ENCODE data around the gene UGT1A10.
"Not testable (repeated sequence)": the region's sequence is repeated elsewhere in the genome, so short reads cannot be mapped to it uniquely, and the experiment has no call there.

UGT1A10 gene

DNA sequence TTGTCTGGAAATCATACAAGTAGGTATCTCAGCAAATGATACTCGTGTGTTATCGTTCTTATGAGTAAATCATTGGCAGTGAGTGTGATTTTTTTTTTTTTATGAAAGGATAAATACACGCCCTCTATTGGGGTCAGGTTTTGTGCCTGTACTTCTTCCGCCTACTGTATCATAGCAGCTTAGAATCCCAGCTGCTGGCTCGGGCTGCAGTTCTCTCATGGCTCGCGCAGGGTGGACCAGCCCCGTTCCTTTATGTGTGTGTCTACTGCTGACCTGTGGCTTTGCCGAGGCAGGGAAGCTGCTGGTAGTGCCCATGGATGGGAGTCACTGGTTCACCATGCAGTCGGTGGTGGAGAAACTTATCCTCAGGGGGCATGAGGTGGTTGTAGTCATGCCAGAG lies at the start of gene UGT1A10:
TSS of gene UGT1A10 (plus strand) at position 143 of the 400 bp plus-strand sequence. CDS start at position 218, 75 bp downstream.
- in situ Hi-C loops (cut with MboI; ENCODE audit: low pct_unique_long_range_greater_than_20kb, low sequenced_read_pairs, unreplicated experiment); DNase-seq (ENCODE audit: low spot score): not testable (repeated sequence)

DNA sequence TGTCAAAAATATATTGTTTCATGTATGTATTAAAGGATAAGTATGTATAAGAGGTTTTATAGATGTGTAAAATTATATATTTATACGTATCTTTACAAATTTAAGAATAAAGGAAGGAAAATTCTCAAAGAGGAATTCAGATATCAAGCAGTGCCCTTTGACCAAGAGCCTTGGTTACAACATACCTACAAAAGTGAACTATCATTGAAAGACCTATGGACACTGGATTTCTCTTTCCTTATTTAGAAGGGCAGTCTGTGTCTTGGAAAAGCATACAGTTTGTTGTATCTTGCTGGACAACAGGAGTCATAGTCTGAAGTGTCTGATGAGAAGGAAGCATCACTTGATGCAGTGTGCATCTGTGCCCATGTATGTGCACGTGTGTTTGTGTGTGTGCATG lies 47.8 kb upstream of the UGT1A10 start:
- TF ChIP-seq, protein P1, sequence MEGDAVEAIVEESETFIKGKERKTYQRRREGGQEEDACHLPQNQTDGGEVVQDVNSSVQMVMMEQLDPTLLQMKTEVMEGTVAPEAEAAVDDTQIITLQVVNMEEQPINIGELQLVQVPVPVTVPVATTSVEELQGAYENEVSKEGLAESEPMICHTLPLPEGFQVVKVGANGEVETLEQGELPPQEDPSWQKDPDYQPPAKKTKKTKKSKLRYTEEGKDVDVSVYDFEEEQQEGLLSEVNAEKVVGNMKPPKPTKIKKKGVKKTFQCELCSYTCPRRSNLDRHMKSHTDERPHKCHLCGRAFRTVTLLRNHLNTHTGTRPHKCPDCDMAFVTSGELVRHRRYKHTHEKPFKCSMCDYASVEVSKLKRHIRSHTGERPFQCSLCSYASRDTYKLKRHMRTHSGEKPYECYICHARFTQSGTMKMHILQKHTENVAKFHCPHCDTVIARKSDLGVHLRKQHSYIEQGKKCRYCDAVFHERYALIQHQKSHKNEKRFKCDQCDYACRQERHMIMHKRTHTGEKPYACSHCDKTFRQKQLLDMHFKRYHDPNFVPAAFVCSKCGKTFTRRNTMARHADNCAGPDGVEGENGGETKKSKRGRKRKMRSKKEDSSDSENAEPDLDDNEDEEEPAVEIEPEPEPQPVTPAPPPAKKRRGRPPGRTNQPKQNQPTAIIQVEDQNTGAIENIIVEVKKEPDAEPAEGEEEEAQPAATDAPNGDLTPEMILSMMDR (IDR thresholded peaks at IDR 0.05; ENCODE audit: extremely low read depth, insufficient read depth, missing control alignments) = no peak
- in situ Hi-C loops (cut with MboI; ENCODE audit: low pct_unique_long_range_greater_than_20kb, low sequenced_read_pairs, unreplicated experiment) = no loop called here
- no peak for DNase-seq (ENCODE audit: low spot score)

DNA sequence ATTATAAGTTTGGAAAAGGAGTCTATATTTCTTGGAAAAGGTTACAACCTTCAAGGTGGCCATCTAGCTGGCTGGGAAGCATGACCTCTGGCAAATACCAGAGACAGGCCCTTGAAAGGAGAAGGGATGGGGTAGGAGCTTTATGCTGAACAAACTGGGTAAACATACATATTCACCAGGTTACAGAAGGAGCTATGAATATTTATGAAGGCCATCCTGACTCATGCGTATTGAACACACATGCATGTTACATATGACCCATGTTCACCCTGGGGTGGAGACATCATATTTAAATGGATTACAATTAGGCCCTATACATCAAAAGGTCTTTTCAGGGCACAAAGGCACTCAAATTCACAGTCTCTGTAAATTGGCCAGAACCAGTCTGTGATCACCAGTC lies 43.5 kb upstream of the UGT1A10 start:
- DNase-seq (ENCODE audit: low spot score); in situ Hi-C loops (cut with MboI; ENCODE audit: low pct_unique_long_range_greater_than_20kb, low sequenced_read_pairs, unreplicated experiment): not testable (repeated sequence)

DNA sequence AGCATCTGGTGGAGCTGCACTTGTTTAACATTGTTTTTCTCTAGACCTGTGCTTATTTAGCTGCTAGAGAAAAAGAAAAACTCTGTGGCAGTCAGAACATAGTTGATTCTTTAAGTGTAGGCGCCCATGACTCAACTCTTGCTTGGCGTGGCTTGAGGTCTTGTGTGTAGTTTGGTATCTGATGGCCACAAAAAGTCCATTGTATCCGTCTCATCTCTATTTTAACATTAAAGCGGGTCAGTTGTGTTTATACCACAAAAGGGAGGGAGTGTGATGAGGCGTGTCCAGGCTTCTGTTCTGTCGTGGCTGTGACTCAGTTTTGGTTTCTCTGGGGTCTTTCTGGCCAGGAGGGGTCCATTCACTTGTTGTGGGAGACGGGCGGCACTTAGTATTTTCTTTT lies 43.0 kb upstream of the UGT1A10 start:
- peak; percentile 34 for DNase-seq (ENCODE audit: low spot score)
- in situ Hi-C loops (cut with MboI; ENCODE audit: low pct_unique_long_range_greater_than_20kb, low sequenced_read_pairs, unreplicated experiment) = no loop called here

DNA sequence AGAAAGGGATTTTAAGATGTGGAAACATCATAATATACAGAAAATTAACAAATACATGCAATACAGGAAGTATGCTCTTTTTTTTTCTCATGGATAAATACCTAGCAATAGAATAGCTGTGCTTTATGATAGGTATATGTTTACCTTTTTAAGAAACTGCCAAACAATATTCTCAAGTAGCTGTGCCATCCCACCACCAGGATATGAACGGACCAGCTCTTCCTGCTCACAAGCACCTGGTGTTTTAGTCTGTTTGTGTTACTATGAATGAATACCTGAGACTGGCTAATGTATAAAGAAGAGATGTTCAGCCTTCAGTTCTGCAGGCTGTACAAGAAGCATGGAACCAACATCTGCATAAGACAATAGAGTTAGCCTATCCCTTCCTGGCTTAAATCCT lies 38.7 kb upstream of the UGT1A10 start:
- in situ Hi-C loops (cut with MboI; ENCODE audit: low pct_unique_long_range_greater_than_20kb, low sequenced_read_pairs, unreplicated experiment) = no loop called here
- TF ChIP-seq, protein P1 (IDR thresholded peaks at IDR 0.05; ENCODE audit: extremely low read depth, insufficient read depth, missing control alignments) = no peak

More for the DNA sequence above, 43.0 kb upstream of the UGT1A10 start:
- TF ChIP-seq, protein P1 (IDR thresholded peaks at IDR 0.05; ENCODE audit: extremely low read depth, insufficient read depth, missing control alignments) = no peak

DNA sequence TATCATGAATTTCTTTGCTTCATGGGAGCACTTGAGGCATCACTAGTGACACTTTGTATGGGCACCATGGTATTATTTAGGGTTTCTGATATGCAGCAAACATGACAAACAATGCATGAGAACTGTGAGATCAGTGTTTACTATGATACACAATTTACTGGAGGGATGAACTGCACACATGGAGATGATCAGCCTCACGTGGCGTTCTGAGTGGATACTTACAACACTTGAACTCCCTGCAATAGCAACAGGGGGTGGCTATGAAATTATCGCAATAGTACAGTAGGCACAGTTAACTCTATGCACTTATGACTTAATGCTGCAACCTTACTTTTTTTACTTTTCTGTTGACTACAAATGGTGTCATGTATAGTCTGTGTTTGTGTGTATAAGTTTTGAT lies 37.3 kb upstream of the UGT1A10 start:
- TF ChIP-seq, protein P1 (IDR thresholded peaks at IDR 0.05; ENCODE audit: extremely low read depth, insufficient read depth, missing control alignments) = no peak
- in situ Hi-C loops (cut with MboI; ENCODE audit: low pct_unique_long_range_greater_than_20kb, low sequenced_read_pairs, unreplicated experiment) = no loop called here
- no peak for DNase-seq (ENCODE audit: low spot score)

More for the DNA sequence above, 38.7 kb upstream of the UGT1A10 start:
- no peak for DNase-seq (ENCODE audit: low spot score)

DNA sequence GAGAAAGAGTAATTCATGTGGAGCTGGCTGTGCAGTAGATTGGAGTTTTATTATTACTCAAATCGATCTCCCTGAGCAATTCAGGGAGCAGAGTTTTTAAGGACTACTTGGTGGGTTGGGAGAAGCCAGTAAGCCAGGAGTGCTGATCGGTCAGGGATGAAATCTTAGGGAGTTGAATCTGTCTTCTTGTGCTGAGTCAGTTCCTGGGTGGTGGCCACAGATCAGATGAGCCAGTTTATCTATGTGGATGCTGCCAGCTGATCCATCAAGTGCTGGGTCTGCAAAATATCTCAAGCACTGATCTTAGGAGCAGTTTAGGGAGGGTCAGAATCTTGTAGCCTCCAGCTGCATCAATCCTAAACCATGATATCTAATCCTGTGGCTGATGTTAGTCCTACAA lies 35.9 kb upstream of the UGT1A10 start:
- in situ Hi-C loops (cut with MboI; ENCODE audit: low pct_unique_long_range_greater_than_20kb, low sequenced_read_pairs, unreplicated experiment) = no loop called here
- DNase-seq (ENCODE audit: low spot score) = no peak
- TF ChIP-seq, protein P1 (IDR thresholded peaks at IDR 0.05; ENCODE audit: extremely low read depth, insufficient read depth, missing control alignments) = no peak

DNA sequence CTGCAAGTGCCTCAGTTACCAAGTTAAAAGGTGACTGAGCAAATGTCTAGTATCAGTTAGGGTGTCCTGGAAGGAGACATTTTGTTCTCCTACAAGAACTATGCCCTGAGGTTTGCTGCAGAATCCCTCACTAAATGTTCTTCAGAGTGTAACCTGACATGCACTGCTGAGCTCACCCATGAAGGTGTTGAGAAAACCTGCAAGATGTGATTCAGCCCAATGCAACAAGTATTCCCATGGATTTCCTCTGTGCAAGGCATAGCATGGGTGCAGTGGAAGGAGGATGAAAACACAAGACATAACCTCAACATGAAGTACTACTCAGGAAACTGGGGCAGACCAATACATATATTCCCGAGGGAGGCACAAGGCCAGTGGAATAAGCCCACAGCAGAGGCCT lies 34.2 kb upstream of the UGT1A10 start:
- in situ Hi-C loops (cut with MboI; ENCODE audit: low pct_unique_long_range_greater_than_20kb, low sequenced_read_pairs, unreplicated experiment) = no loop called here
- no peak for DNase-seq (ENCODE audit: low spot score)
- TF ChIP-seq, protein P1 (IDR thresholded peaks at IDR 0.05; ENCODE audit: extremely low read depth, insufficient read depth, missing control alignments) = no peak

Measured in GM13977 (cell line).